PC-3 (cell line): ENCODE data around the gene CD300LB.

ENCODE experiments used
- EZH2 ChIP-seq: fragments of 300-600 bp; sonication (generic); IDR thresholded peaks from one replicate; pipeline ENCODE4 v1.6.1; 2017; ENCODE audit warnings: antibody characterized with exemption, mild to moderate bottlenecking, low read length; ENCODE audit not compliant: unreplicated experiment
- TF ChIP-seq, protein P1 (sequence below): fragments of 300-600 bp; sonication (generic); conservative IDR thresholded peaks from 2 replicates; pipeline ENCODE4 v1.5.1; 2017; ENCODE audit warnings: antibody characterized with exemption, low read depth, mild to moderate bottlenecking, low read length

DNA sequence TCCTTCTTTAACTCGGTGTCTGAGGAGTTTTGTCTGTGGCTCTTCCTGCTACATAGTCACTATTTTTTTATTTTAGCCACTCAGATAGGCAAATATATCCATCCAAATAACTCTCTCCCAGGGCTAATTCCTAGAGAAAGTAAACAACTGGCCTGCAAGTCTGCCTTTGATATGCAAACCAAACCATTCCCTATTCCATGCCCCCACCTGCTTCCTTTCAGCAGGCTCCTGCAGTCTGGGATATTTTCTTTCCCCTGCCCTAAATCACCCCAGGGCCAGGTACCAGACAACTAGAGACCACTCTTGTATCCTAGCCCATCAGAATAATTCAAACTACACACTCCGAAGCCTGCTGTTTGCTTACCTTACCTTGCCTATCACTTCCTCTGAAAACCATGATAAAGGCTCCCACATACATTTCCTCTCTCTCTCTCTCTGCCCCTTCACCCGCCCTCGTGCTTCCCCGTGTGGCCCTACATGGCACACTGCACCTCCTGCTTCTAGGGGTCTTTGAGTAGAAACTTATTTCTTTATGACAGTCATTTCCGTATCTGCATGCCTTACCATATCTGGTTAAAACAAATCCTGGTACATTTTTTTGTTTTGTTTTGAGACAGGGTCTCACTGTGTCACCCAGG lies 27.7 kb upstream of the CD300LB start:
- TF ChIP-seq, protein P1, sequence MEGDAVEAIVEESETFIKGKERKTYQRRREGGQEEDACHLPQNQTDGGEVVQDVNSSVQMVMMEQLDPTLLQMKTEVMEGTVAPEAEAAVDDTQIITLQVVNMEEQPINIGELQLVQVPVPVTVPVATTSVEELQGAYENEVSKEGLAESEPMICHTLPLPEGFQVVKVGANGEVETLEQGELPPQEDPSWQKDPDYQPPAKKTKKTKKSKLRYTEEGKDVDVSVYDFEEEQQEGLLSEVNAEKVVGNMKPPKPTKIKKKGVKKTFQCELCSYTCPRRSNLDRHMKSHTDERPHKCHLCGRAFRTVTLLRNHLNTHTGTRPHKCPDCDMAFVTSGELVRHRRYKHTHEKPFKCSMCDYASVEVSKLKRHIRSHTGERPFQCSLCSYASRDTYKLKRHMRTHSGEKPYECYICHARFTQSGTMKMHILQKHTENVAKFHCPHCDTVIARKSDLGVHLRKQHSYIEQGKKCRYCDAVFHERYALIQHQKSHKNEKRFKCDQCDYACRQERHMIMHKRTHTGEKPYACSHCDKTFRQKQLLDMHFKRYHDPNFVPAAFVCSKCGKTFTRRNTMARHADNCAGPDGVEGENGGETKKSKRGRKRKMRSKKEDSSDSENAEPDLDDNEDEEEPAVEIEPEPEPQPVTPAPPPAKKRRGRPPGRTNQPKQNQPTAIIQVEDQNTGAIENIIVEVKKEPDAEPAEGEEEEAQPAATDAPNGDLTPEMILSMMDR: no peak
- TF ChIP-seq EZH2: no peak
